ENCODE data around the gene CRX.
"Not testable (repeated sequence)": the region's sequence is repeated elsewhere in the genome, so short reads cannot be mapped to it uniquely, and the experiment has no call there.

The CRX gene

GRCh38 chr19:47804451-47804850 is 17.3 kb upstream of the CRX start, which contains the start of gene TPRX1:
Gene TPRX1, minus strand, starts transcription at chr19:47804551. Its CDS starts 12 bp downstream, at chr19:47804539.
- DNase-seq = not testable (repeated sequence)

DNA sequence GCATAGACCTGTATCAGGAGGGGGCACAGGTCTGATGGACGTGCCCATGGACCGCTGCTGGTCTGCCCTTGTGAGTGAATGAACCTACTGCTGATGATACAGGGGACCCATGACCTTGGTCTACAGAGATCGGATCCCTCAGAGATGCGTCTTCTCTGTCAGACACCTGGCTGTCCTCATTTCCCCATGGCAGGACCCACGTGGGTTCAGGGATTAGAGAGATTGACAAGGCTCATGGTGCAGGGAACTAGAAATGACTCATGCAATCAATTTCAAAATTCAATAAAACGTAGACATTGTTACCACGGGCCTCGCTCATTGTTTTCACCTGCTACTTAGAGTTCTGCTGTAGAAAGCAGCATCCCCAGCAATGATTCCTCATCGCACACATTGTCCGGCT is 16.4 kb upstream of the CRX start:
- no peak for DNase-seq

- DNase-seq = no peak
These were observed 15.3 kb upstream of the CRX start for GRCh38 chr19:47806435-47806834.

- peak; percentile 75 for DNase-seq
These were observed 8.3 kb upstream of the CRX start for GRCh38 chr19:47813304-47813994.

GRCh38 chr19:47813995-47814328 is 7.8 kb upstream of the CRX start:
- DNase-seq = no peak

DNA sequence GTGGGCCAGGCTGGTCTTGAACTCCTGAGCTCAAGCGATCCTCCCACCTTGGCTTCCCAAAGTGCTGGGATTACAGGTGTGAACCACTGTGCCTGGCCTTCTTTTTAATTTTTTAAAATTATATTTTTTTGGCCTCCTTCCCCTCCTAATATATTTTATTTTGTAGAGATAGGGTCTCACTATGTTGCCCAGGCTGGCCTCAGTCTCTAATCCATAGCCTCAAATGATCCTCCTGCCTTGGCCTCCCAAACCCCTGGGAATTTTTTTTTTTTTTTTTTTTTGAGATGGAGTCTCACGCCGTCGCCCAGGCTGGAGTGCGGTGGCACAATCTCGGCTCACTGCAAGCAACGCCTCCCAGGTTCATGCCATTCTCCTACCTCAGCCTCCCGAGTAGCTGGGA is 5.5 kb upstream of the CRX start:
- DNase-seq = not testable (repeated sequence)

DNA sequence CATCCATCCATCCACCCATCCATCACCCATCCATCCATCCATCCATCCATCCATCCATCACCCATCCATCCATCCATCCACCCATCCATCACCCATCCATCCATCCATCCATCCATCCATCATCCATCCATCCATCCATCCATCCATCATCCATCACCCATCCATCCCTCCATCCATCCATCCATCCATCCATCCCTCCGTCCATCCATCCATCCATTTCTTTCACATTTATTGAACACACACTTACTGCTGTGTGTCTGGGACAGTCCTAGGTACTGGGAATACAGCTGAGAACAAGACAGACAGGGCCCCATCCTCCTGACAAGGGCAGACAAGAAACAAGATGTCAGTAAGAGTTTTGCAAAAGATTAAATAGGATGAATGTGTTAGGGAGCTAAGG is 3.5 kb upstream of the CRX start:
- not testable (repeated sequence) for DNase-seq

DNA sequence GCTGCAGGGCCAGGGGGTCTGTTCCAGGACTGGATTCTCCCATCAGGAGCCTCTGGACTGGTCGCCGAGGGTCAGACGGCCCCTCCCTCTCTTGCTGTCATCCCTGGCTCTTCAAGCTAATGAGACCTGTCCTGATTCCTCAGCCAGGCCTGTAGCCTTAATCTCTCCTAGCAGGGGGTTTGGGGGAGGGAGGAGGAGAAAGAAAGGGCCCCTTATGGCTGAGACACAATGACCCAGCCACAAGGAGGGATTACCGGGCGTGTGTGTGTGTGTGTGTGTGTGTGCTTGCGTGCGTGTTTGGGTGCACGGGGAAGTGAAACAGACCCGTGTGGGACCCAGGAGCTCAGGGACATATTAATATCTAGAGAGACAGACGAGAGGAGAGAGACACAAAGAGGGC is 1.9 kb upstream of the CRX start:
- DNase-seq = no peak

DNA sequence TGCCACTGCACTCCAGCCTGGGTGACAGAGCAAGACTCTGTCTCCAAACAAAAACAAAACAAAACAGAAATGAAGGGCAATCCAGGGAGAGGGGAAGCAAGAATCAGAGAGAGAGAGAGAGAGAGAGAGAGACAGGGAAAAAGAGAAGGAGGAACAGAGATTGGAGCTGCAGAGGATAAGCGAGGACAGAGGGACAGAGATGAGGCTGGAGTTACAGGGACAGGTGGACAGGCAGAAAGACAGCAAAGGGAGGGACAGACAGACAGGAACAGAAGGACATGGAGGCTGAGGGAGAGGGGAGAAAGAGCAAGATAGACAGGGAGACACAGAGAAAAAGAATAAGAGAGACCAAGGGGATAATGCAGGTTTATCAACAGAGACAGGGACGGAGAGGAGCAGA is 1.3 kb upstream of the CRX start:
- DNase-seq = no peak

GRCh38 chr19:47824396-47824795 is 2.7 kb downstream of the CRX start:
- no peak for DNase-seq

DNA sequence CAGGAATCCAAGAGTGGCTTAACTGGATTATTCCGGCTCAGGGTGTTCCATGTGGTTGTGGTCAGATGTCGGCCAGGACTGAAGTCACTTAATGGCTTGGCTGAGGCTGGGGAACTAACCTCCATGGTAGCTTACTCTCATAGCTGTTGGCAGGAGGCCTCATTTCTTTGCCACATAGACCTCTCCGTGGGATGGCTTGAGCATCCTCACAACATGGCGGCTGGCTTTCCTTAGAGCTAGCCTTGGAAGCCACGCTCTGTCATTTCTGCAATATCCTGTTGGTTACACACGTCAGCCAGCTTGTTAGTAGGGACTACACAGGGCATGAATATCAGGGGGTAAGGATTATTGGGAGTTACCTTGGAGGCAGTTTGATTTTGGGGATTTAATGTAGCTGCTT is 5.1 kb downstream of the CRX start:
- DNase-seq = no peak

DNA sequence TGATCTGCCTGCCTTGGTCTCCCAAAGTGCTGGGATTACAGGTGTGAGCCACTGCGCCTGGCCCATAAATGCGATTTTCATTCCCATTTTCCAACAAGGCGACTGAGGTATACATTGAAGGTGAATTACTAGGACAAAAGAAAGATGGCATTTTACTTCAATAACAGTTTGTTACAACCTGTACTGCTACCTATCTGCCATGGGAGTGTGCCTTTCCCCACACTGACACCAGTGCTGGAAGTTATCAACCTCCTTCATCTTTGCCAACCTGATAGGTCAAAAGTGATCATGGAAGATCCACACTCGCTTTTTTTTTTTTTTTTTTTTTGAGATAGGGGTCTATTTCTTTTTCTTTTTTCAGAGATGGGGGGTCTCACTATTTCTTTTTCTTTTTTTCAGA is 11.0 kb downstream of the CRX start:
- DNase-seq = no peak

DNA sequence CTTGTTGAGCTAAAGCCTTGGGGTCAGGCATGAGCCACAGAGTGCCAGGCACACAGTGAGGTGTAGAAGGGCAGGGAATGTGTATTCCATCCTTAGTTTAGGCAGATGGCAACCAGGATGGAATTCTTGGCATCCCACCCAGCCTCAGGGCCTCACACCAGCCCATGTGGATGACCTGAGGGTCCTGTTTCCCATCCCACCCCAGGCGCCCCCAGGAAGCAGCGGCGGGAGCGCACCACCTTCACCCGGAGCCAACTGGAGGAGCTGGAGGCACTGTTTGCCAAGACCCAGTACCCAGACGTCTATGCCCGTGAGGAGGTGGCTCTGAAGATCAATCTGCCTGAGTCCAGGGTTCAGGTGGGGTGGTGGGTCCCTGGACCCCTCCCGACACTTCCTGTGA is 14.3 kb downstream of the CRX start:
- no peak for DNase-seq

DNA sequence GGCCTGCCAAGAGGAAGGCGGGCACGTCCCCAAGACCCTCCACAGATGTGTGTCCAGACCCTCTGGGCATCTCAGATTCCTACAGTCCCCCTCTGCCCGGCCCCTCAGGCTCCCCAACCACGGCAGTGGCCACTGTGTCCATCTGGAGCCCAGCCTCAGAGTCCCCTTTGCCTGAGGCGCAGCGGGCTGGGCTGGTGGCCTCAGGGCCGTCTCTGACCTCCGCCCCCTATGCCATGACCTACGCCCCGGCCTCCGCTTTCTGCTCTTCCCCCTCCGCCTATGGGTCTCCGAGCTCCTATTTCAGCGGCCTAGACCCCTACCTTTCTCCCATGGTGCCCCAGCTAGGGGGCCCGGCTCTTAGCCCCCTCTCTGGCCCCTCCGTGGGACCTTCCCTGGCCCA is 17.7 kb downstream of the CRX start:
- DNase-seq = no peak

- no peak for DNase-seq
These were observed 18.2 kb downstream of the CRX start for GRCh38 chr19:47839913-47840312.

- DNase-seq = no peak
These were observed 21.2 kb downstream of the CRX start for GRCh38 chr19:47842941-47843340.

DNA sequence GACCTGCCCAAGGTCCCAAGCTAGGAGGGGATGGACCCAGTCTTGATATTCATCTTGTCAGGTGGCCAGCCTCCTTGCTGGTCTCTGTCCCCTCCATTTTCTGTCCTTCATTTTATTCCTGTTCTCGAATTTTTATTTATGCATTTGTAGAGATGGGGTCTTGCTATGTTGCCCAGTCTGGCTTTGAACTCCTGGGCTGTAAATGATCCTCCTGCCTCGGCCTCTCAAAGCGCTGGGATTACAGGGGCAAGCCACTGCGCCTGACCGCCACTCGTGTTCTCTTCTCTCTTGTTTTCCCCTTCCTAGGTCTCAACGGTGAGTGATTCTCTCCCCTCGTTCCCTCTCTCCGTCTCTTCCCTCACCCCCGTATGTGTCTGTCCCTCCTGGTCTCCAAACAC is 26.7 kb downstream of the CRX start:
- no peak for DNase-seq

DNA sequence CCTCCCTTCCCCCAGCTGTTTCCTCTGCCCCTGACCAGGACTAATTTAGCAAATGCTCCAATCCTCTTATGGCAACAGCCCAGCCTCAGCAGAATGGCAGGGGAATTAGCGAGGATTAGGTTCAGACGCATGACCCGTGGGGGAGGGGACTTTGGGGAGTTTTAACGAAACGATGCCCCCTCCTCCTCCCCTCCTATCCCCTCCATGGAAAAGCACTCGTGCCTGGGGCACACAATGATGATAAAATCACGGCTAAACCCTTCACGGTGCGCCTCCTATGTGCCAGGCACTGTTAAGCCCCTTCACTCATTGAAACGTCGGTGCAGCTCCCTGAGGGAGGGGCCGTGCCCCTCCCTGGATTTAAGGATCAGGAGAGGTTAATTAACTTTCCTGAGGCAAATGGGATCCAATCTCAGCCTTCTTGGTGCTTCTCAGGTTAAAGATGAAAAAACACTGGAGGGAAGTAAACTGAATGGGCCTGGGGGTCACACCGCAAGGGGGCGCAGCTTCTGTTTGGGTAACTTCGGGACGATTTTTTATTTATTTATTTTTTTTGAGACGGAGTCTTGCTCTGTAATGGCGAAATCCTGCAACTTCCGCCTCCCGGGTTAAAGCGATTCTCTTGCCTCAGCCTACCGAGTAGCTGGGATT is 27.2 kb downstream of the CRX start:
- DNase-seq = peak; percentile 3

DNA sequence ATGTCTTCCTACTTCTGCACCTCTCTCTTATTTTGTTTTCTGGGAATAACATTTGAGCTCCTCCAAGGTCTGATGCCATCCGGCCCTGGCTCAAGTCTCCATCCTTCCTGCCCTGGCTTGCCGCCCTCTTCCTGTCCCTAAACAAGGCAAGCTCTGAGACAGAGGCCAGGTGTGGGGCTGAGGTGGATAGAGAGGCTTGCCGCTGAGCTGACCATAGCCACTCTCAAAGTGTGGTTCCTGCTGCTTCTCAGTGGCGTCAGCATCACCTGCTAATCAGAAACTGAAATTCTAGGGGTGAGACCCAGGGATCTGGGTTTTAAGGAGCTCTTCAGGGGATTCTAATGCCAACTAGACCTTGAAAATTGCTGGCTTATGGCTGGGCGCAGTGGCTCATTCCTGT is 31.3 kb downstream of the CRX start:
- no peak for DNase-seq

GRCh38 chr19:47854459-47854858 is 32.7 kb downstream of the CRX start:
- DNase-seq = no peak

- DNase-seq = not testable (repeated sequence)
These were observed 36.5 kb downstream of the CRX start for GRCh38 chr19:47858231-47858630.

- not testable (repeated sequence) for DNase-seq
These were observed 37.0 kb downstream of the CRX start, which contains the start of gene TPRX2 for GRCh38 chr19:47858646-47859285. Gene TPRX2, plus strand, starts transcription at chr19:47859235. Its CDS starts 12 bp downstream, at chr19:47859247.

GRCh38 chr19:47859838-47860237 is 38.1 kb downstream of the CRX start:
- not testable (repeated sequence) for DNase-seq

GRCh38 chr19:47860602-47861297 is 39.0 kb downstream of the CRX start:
- DNase-seq = no peak

Measured in effector CD4-positive, alpha-beta T cell (primary cell).